ENCODE data around the gene PPP2R2B.

GRCh38 chr5:146794326-146795029 lies 84.1 kb downstream of the PPP2R2B start:
- no peak for TF ChIP-seq ZFX (IDR thresholded peaks at IDR 0.05)
- no peak for TF ChIP-seq SIN3A (IDR thresholded peaks at IDR 0.05; ENCODE audit: low read depth)
- no peak for TF ChIP-seq MAX (IDR thresholded peaks at IDR 0.05)
- TF ChIP-seq CTCF (IDR thresholded peaks at IDR 0.05 in 2 of 3, conservative IDR thresholded peaks at IDR 0.05 in 1 of 3; ENCODE audit: borderline replicate concordance in 1 of 3, insufficient read depth in 1 of 3, low read depth in 2 of 3, low read length in 2 of 3): no peak
- no peak for TF ChIP-seq POLR2A (IDR thresholded peaks at IDR 0.05; ENCODE audit: borderline replicate concordance, extremely low read depth, insufficient read depth, insufficient read length)
- no peak for TF ChIP-seq ATF3 (IDR thresholded peaks at IDR 0.05)
- TF ChIP-seq ZBTB33 (IDR thresholded peaks at IDR 0.05; ENCODE audit: extremely low read depth, insufficient replicate concordance, low read length): no peak
- no peak for TF ChIP-seq REST (IDR thresholded peaks at IDR 0.05; ENCODE audit: low read depth)
